Measurements from ENCODE around the gene THYN1.
"Not testable (repeated sequence)": the region's sequence is repeated elsewhere in the genome, so short reads cannot be mapped to it uniquely, and the experiment has no call there.

Gene THYN1

GRCh38 chr11:134260503-134260902 lies 7.4 kb upstream of the THYN1 start:
- H3K79me2 ChIP-seq (ENCODE audit: insufficient read depth, low read length) = no peaks in the 10 kb centered on the region
- H3K36me3 ChIP-seq (ENCODE audit: insufficient read depth, low read length) = peaks cover 20% of the 10 kb centered on the region; the same call in 1 of the 2 replicates
- H4K20me1 ChIP-seq (ENCODE audit: insufficient read depth, low read length) = no peaks in the 10 kb centered on the region
- no peak overlapping the region for H3K27ac ChIP-seq (ENCODE audit: low read depth, low read length, poor library complexity, severe bottlenecking)
- H3K27me3 ChIP-seq (ENCODE audit: insufficient read depth, low read length) = no peaks in the 10 kb centered on the region
- no peak overlapping the region for H3K9ac ChIP-seq (ENCODE audit: low read length)
- no peak for TF ChIP-seq EZH2 (IDR thresholded peaks at IDR 0.05; ENCODE audit: borderline replicate concordance, low read length)
- TF ChIP-seq, protein P1, sequence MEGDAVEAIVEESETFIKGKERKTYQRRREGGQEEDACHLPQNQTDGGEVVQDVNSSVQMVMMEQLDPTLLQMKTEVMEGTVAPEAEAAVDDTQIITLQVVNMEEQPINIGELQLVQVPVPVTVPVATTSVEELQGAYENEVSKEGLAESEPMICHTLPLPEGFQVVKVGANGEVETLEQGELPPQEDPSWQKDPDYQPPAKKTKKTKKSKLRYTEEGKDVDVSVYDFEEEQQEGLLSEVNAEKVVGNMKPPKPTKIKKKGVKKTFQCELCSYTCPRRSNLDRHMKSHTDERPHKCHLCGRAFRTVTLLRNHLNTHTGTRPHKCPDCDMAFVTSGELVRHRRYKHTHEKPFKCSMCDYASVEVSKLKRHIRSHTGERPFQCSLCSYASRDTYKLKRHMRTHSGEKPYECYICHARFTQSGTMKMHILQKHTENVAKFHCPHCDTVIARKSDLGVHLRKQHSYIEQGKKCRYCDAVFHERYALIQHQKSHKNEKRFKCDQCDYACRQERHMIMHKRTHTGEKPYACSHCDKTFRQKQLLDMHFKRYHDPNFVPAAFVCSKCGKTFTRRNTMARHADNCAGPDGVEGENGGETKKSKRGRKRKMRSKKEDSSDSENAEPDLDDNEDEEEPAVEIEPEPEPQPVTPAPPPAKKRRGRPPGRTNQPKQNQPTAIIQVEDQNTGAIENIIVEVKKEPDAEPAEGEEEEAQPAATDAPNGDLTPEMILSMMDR (IDR thresholded peaks at IDR 0.05; ENCODE audit: low read length) = no peak
- no peak overlapping the region for H3K4me3 ChIP-seq (ENCODE audit: low read depth, low read length, poor library complexity, severe bottlenecking)
- no peaks in the 10 kb centered on the region for H3F3A ChIP-seq (ENCODE audit: insufficient read depth, low read length)
- H3K9me3 ChIP-seq (ENCODE audit: low read length) = no peaks in the 10 kb centered on the region
- no peaks in the 10 kb centered on the region for H3K9me2 ChIP-seq (ENCODE audit: low read depth, low read length)
- H3K4me1 ChIP-seq (ENCODE audit: insufficient read depth, low read length, severe bottlenecking) = no peaks in the 10 kb centered on the region
- H2AFZ ChIP-seq (ENCODE audit: low read length) = no peak overlapping the region
- H3K4me2 ChIP-seq (ENCODE audit: low read length) = no peak overlapping the region

- H3K9me2 ChIP-seq (ENCODE audit: low read depth, low read length) = no peaks in the 10 kb centered on the region
- no peaks in the 10 kb centered on the region for H3K9me3 ChIP-seq (ENCODE audit: low read length)
- no peak overlapping the region for H3K9ac ChIP-seq (ENCODE audit: low read length)
- H3K27me3 ChIP-seq (ENCODE audit: insufficient read depth, low read length) = no peaks in the 10 kb centered on the region
- no peak overlapping the region for H2AFZ ChIP-seq (ENCODE audit: low read length)
- H4K20me1 ChIP-seq (ENCODE audit: insufficient read depth, low read length) = no peaks in the 10 kb centered on the region
- H3F3A ChIP-seq (ENCODE audit: insufficient read depth, low read length) = no peaks in the 10 kb centered on the region
- 0 out of 2 replicates have a peak, but pooled peaks cover 20% of the 10 kb centered on the region for H3K36me3 ChIP-seq (ENCODE audit: insufficient read depth, low read length)
- TF ChIP-seq, protein P1 (IDR thresholded peaks at IDR 0.05; ENCODE audit: low read length) = no peak
- no peak for TF ChIP-seq EZH2 (IDR thresholded peaks at IDR 0.05; ENCODE audit: borderline replicate concordance, low read length)
- no peak overlapping the region for H3K27ac ChIP-seq (ENCODE audit: low read depth, low read length, poor library complexity, severe bottlenecking)
- H3K79me2 ChIP-seq (ENCODE audit: insufficient read depth, low read length) = no peaks in the 10 kb centered on the region
- H3K4me3 ChIP-seq (ENCODE audit: low read depth, low read length, poor library complexity, severe bottlenecking) = no peak overlapping the region
- H3K4me1 ChIP-seq (ENCODE audit: insufficient read depth, low read length, severe bottlenecking) = peaks cover 11% of the 10 kb centered on the region
- H3K4me2 ChIP-seq (ENCODE audit: low read length) = no peak overlapping the region
Observed at GRCh38 chr11:134258577-134258976, 5.4 kb upstream of the THYN1 start.

GRCh38 chr11:134257101-134257500 lies 3.9 kb upstream of the THYN1 start:
- H3K9ac ChIP-seq (ENCODE audit: low read length) = no peak overlapping the region
- H4K20me1 ChIP-seq (ENCODE audit: insufficient read depth, low read length) = no peaks in the 10 kb centered on the region
- H3K27ac ChIP-seq (ENCODE audit: low read depth, low read length, poor library complexity, severe bottlenecking) = no peak overlapping the region
- H3K27me3 ChIP-seq (ENCODE audit: insufficient read depth, low read length) = no peaks in the 10 kb centered on the region
- 0 out of 2 replicates have a peak, but pooled peaks cover 15% of the 10 kb centered on the region for H3K36me3 ChIP-seq (ENCODE audit: insufficient read depth, low read length)
- H3K79me2 ChIP-seq (ENCODE audit: insufficient read depth, low read length) = no peaks in the 10 kb centered on the region
- H3K9me2 ChIP-seq (ENCODE audit: low read depth, low read length) = no peaks in the 10 kb centered on the region
- H3K9me3 ChIP-seq (ENCODE audit: low read length) = no peaks in the 10 kb centered on the region
- no peak overlapping the region for H3K4me3 ChIP-seq (ENCODE audit: low read depth, low read length, poor library complexity, severe bottlenecking)
- peaks cover 17% of the 10 kb centered on the region for H3K4me1 ChIP-seq (ENCODE audit: insufficient read depth, low read length, severe bottlenecking)
- no peak overlapping the region for H2AFZ ChIP-seq (ENCODE audit: low read length)
- TF ChIP-seq, protein P1 (IDR thresholded peaks at IDR 0.05; ENCODE audit: low read length) = no peak
- no peak for TF ChIP-seq EZH2 (IDR thresholded peaks at IDR 0.05; ENCODE audit: borderline replicate concordance, low read length)
- H3K4me2 ChIP-seq (ENCODE audit: low read length) = no peak overlapping the region
- no peaks in the 10 kb centered on the region for H3F3A ChIP-seq (ENCODE audit: insufficient read depth, low read length)

- Histone ChIP-seq H3K4me1 (ENCODE audit: insufficient read depth, low read length, severe bottlenecking) (peaks cover 18% of the 10 kb centered on the region), H3K36me3 (ENCODE audit: insufficient read depth, low read length) (peaks cover 17% of the 10 kb centered on the region)
- not testable (repeated sequence) for H3K9ac ChIP-seq (ENCODE audit: low read length); H3K9me2 ChIP-seq (ENCODE audit: low read depth, low read length); H2AFZ ChIP-seq (ENCODE audit: low read length); H3K27ac ChIP-seq (ENCODE audit: low read depth, low read length, poor library complexity, severe bottlenecking); H3K27me3 ChIP-seq (ENCODE audit: insufficient read depth, low read length); H3K9me3 ChIP-seq (ENCODE audit: low read length); H4K20me1 ChIP-seq (ENCODE audit: insufficient read depth, low read length); H3F3A ChIP-seq (ENCODE audit: insufficient read depth, low read length); H3K79me2 ChIP-seq (ENCODE audit: insufficient read depth, low read length); H3K4me3 ChIP-seq (ENCODE audit: low read depth, low read length, poor library complexity, severe bottlenecking); H3K4me2 ChIP-seq (ENCODE audit: low read length)
Observed at GRCh38 chr11:134255184-134255561, 2.0 kb upstream of the THYN1 start.
